Keratinocyte (primary cell): Measurements from ENCODE around the gene FANCD2OS. TPM values are rescaled to one million over a fixed set of nuclear protein-coding genes. Genes with fewer than 3 reads are reported as not detected.

Experiments used
- DNase-seq: peaks from one replicate; pipeline ENCODE4 v3.0.0-alpha.2; 2011; ENCODE audit warnings: low read depth, missing footprints, low spot score
- FAIRE-seq: peaks from 2 replicates; lab custom pipeline; 2011; peaks lifted over from hg19 to GRCh38; lab: Jason Lieb, UNC
- H2AFZ ChIP-seq: 2 replicates; pipeline ENCODE4 v1.6.0; 2012; ENCODE audit warnings: low read length, control low read depth, inconsistent platforms; ENCODE audit not compliant: control insufficient read depth
- H3K27ac ChIP-seq: 2 replicates; pipeline ENCODE4 v1.5.1; 2011; ENCODE audit warnings: low read length; ENCODE audit not compliant: control insufficient read depth, insufficient read depth
- H3K27me3 ChIP-seq: 3 replicates; pipeline ENCODE4 v1.6.0; 2011; ENCODE audit warnings: low read length; ENCODE audit not compliant: control insufficient read depth, insufficient read depth; ENCODE audit errors: extremely low read depth
- H3K36me3 ChIP-seq, 2 experiments: 2 replicates in 1 of 2; 3 replicates in 1 of 2; pipeline ENCODE4 v1.5.1; 2011; ENCODE audit warnings: low read length in 2 of 2, mild to moderate bottlenecking in 1 of 2; ENCODE audit not compliant: control insufficient read depth in 2 of 2, insufficient read depth in 2 of 2; ENCODE audit errors: extremely low read depth in 1 of 2
- H3K4me1 ChIP-seq: 3 replicates; pipeline ENCODE4 v1.5.1; 2011; ENCODE audit warnings: low read length; ENCODE audit not compliant: control insufficient read depth, insufficient read depth; ENCODE audit errors: extremely low read depth
- H3K4me2 ChIP-seq: 3 replicates; pipeline ENCODE4 v1.6.0; 2011; ENCODE audit warnings: low read depth, low read length; ENCODE audit not compliant: control insufficient read depth, insufficient read depth; ENCODE audit errors: extremely low read depth
- H3K4me3 ChIP-seq, 3 experiments: fragments of 200-600 bp in 1 of 3; sonication (generic) in 1 of 3; 2 replicates in 2 of 3; 3 replicates in 1 of 3; pipeline ENCODE4 v1.5.1; 2011 to 2016; ENCODE audit warnings: low read length in 3 of 3, mild to moderate bottlenecking in 3 of 3, control low read depth in 2 of 3, inconsistent platforms in 1 of 3, low read depth in 1 of 3, mixed read lengths in 1 of 3, mixed run types in 1 of 3, moderate library complexity in 1 of 3; ENCODE audit not compliant: control insufficient read depth in 2 of 3, insufficient read depth in 2 of 3; ENCODE audit errors: extremely low read depth in 1 of 3
- H3K79me2 ChIP-seq: 2 replicates; pipeline ENCODE4 v1.6.0; 2012; ENCODE audit warnings: low read length; ENCODE audit not compliant: control insufficient read depth, insufficient read depth
- H3K9ac ChIP-seq: 3 replicates; pipeline ENCODE4 v1.6.0; 2011; ENCODE audit warnings: low read length; ENCODE audit not compliant: control insufficient read depth, insufficient read depth; ENCODE audit errors: extremely low read depth
- H3K9me1 ChIP-seq: 3 replicates; pipeline ENCODE4 v1.6.0; 2011; ENCODE audit warnings: low read length; ENCODE audit not compliant: control insufficient read depth, insufficient read depth; ENCODE audit errors: extremely low read depth
- H3K9me3 ChIP-seq: 2 replicates; pipeline ENCODE4 v1.5.1; 2012; ENCODE audit warnings: low read depth, low read length; ENCODE audit not compliant: control insufficient read depth
- H4K20me1 ChIP-seq: 3 replicates; pipeline ENCODE4 v1.6.0; 2011; ENCODE audit warnings: low read length; ENCODE audit not compliant: control insufficient read depth, insufficient read depth; ENCODE audit errors: extremely low read depth
- CTCF ChIP-seq, 3 experiments: IDR thresholded peaks in 1 of 3; conservative IDR thresholded peaks in 1 of 3; optimal IDR thresholded peaks in 1 of 3; 2 replicates in 2 of 3; 3 replicates in 1 of 3; pipeline versions ENCODE3 to v1.5.1; 2011; ENCODE audit warnings: low read length in 3 of 3, mild to moderate bottlenecking in 3 of 3, moderate library complexity in 2 of 3, control low read depth in 1 of 3, inconsistent platforms in 1 of 3; ENCODE audit not compliant: insufficient read depth in 2 of 3; ENCODE audit errors: extremely low read depth in 1 of 3
- EZH2 ChIP-seq: IDR thresholded peaks from one replicate; pipeline ENCODE4 v1.6.1; 2012; ENCODE audit warnings: inconsistent platforms, mild to moderate bottlenecking, low read length, moderate library complexity
- dilution Hi-C: fragments of 300-500 bp; cut with MboI; formaldehyde crosslinking; loops from one replicate; pipeline ENCODE4 v1.7.0; 2020; ENCODE audit warnings: low sequenced_read_pairs; ENCODE audit not compliant: extremely low pct_ligation_motif_present
- polyA plus RNA-seq, 5 experiments: library from polyadenylated mRNA; depleted of rRNA in 3 of 5; stranded (reverse) in 3 of 5; stranded (forward) in 1 of 5; unstranded in 1 of 5; fragments of >200 nt; gene quantifications; 1 replicate in 1 of 5; 2 replicates in 3 of 5; 3 replicates in 1 of 5; pipeline versions ENCODE4 v1.2.1 to v1.2.3, GENCODE V29; 2011 to 2012; ENCODE audit warnings: missing spikeins in 2 of 5, low read depth in 1 of 5, low replicate concordance in 1 of 5

Gene FANCD2OS
- polyA plus RNA-seq, 1 donor (not counting 4 experiments of a cell fraction or from before 2014, with no cell fraction given), result not detected

GRCh38 chr3:10085738-10086137, 22.3 kb downstream of the FANCD2OS start:
- dilution Hi-C loops, result no loop called here
- DNase-seq (no peak), FAIRE-seq (peak; percentile 62)
- Histone ChIP-seq H3K27me3 (no peaks in the 10 kb centered on the region), H3K4me2 (no peak overlapping the region), H3K9me1 (no peaks in the 10 kb centered on the region), H3K36me3 (peaks cover 0 to 2% of the 10 kb centered on the region in 2 experiments), H3K9ac (no peak overlapping the region), H3K9me3 (no peaks in the 10 kb centered on the region), H4K20me1 (no peaks in the 10 kb centered on the region), H2AFZ (no peak overlapping the region), H3K79me2 (no peaks in the 10 kb centered on the region), H3K4me3 (no peak overlapping the region), H3K4me1 (peaks cover 13% of the 10 kb centered on the region), H3K27ac (no peak overlapping the region)
- no peak for TF ChIP-seq CTCF (optimal IDR thresholded peaks at IDR 0.05 in 1 of 3, IDR thresholded peaks at IDR 0.05 in 1 of 3, conservative IDR thresholded peaks at IDR 0.05 in 1 of 3; ENCODE audit: extremely low read depth in 1 of 3, insufficient read depth in 2 of 3, low read length in 3 of 3)
- no peak for TF ChIP-seq EZH2

GRCh38 chr3:10081871-10082270, 26.2 kb downstream of the FANCD2OS start:
- Histone ChIP-seq H2AFZ (no peak overlapping the region), H3K27me3 (no peaks in the 10 kb centered on the region), H3K9me3 (no peaks in the 10 kb centered on the region), H3K9ac (no peak overlapping the region), H3K27ac (no peak overlapping the region), H4K20me1 (no peaks in the 10 kb centered on the region), H3K4me2 (no peak overlapping the region), H3K36me3 (peaks cover 0 to 2% of the 10 kb centered on the region in 2 experiments), H3K4me1 (peaks cover 8% of the 10 kb centered on the region), H3K79me2 (no peaks in the 10 kb centered on the region), H3K4me3 (no peak overlapping the region), H3K9me1 (no peaks in the 10 kb centered on the region)
- dilution Hi-C loops, result no loop called here
- TF ChIP-seq CTCF (optimal IDR thresholded peaks at IDR 0.05 in 1 of 3, IDR thresholded peaks at IDR 0.05 in 1 of 3, conservative IDR thresholded peaks at IDR 0.05 in 1 of 3; ENCODE audit: extremely low read depth in 1 of 3, insufficient read depth in 2 of 3, low read length in 3 of 3) (no peak), EZH2 (no peak)
- DNase-seq, result no peak
- FAIRE-seq, result no peak
